COLO668 (cell line): ENCODE measurements around the gene CEP350.
"Not testable (repeated sequence)": the region's sequence is repeated elsewhere in the genome, so short reads cannot be mapped to it uniquely, and the experiment has no call there.

ENCODE experiments used
- DNase-seq: peaks from one replicate; lab custom pipeline; 2025; ENCODE audit not compliant: unreplicated experiment; lab: John Stamatoyannopoulos, UW

The CEP350 gene

DNA sequence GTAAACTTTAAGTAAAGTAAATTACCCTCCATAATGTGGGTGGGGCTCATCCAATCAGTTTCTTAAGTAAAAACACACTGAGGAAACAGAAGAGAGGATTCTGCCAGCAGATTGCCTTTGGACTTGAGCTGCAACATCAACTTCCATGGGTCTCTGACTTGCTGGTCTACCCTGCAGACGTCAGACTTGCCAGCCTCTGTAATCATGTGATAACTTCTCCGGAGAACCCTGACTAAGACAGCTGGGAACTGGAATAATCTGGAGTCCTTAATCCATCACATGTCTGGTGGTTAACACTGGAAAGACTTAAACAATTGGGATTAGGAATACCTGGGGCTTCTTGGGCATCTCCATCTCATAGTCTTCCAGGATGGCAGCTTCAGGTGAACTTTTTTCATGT, 13.2 kb upstream of the CEP350 start:
- no peak for DNase-seq

DNA sequence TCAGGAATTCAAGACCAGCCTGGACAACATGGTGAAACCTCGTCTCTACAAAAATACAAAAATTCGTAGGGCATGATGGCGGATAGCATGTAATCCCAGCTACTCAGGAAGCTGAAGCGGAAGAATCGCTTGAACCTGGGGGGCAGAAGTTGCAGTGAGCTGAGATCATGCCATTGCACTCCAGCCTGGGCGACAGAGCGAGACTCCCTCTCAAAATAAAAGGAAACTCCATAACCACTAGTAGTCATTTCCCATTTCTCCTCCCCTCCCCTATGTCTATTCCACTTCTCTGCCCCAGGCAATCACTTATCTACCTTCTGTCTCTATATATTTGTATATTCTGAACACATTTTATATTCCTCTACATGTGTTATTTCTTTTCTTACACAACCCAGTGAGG, 4.0 kb upstream of the CEP350 start:
- no peak for DNase-seq

DNA sequence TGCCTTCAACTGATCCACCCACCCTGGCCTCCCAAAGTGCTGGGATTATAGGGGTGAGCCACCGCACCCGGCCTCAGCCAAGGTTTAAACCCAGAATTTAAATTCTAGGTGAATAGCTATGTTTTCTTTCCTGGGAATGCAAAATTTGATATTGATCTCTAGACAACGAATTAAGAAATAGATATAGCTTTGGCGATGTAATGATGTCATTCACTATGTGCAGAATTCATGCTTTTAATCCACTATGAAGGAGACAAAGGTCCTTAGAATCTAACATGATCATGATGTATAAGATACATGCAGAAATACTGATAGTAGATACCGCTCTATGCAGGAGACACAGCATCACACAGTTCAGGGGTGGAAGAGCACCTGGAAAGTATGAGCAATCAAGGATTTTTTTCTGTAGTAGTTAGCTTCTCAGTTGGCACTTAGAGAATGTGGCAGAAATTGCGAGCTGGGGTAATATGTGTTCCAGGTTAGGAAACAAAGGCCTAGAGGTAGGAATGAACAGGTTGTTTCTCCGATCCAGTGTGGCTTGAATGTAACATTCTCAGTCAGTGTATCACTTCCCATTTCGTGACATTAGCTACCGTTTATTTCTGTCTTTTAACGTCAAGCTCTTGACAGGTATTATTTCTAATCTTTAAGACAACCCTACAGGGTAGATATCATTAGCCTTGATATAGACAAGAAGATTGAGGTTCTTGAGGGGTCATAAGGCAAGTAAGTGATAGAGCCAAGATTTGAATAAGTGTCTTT, 3.0 kb upstream of the CEP350 start:
- no peak for DNase-seq

DNA sequence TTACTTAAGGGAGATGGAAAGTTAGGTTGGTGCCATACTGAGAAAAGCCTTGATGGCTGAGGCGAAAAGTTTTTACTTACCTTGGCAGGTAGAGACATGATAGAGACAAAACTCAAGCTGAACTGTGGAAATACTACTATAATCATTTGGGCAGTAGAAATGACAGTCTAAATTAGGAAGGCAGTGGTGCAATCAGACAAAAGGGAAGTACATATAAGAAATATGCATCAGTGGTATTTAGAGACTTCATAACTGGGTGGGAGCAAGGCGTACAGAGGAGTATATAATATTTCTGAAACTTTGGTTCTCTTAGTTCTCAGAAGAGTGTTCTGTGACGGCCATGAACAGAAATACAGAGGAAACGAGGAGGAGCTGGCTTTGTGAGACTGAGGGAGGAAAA, 2.4 kb upstream of the CEP350 start:
- no peak for DNase-seq

DNA sequence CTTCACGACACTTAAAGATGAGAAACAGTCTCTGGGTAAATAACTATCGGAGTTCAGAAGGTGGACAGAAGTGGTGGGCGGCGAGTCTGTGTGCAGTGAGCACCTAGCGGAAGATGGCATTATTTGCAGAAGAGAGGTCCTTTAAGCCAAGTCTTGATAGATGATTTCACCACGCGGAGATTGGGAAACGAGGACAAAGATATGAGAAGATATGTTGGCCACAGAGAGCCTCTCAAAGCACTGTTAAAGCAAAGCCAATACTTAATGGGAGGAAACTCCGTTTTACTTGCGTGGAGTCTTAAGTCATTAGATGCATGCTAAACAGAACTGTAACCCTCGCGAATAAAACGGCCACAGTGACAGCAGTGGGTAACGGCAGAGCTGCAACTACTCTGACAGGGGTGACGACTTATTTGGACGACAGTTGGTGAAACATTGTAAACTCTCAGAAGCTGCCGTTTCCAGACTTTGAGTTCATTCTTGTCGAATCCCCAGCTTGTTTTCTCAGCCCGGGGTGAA, 577 bp upstream of the CEP350 start:
- DNase-seq, result no peak

DNA sequence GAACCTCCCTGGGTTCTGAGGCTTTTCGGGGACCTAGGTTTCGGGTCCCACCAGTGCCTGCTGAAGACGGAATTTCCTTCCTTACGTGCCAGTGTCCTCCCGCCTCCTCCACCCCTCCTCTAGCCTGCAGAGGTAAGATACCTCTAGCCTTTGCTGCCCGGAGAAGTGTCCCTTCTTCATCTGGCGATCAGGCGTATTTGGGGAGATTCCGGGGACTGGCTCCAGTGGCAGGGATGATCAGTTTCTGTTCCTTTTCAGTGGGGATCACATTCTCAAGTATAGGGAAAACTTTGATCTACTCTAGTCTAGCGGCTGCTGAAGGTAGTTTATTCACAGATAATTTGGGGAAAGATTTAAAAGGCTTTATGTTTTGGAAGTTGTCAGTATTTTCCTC, 674 bp downstream of the CEP350 start:
- no peak for DNase-seq

DNA sequence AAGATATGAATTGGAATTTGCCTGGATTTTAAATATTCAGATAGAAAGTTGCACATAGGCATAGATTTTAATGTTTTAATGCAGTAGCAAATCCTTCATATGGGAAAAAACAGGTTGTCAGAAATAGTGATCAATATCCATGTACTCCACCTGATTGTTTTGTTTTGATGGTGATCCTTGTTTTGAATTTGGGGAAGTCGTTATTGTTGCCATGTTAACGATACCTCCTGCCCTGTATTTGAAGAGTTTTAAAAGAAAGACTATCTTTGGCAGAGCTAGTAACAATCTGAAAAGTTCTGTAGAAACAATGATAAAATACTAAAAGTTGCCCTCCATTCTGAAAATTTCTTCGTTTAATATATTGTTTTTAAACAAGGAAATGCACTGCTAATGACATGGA, 1.1 kb downstream of the CEP350 start:
- no peak for DNase-seq

DNA sequence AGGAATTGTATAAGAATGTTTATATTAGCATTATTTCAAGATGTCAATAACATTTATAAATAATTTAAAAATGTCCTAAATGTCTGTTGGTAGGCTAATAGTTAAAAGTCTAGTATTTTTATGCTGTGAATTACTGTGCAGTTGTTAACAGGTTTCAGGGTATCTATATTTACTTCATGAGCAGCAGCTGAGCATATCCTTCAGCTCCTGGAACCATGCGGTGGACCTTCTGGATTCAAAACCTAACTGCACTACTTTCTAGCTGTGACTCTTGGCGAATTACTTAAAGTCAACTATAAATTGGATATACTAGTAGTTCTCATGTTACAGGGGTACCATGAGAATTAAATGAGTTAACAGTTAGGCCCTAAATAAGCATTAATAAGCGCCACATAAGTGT, 3.7 kb downstream of the CEP350 start:
- DNase-seq, result no peak

DNA sequence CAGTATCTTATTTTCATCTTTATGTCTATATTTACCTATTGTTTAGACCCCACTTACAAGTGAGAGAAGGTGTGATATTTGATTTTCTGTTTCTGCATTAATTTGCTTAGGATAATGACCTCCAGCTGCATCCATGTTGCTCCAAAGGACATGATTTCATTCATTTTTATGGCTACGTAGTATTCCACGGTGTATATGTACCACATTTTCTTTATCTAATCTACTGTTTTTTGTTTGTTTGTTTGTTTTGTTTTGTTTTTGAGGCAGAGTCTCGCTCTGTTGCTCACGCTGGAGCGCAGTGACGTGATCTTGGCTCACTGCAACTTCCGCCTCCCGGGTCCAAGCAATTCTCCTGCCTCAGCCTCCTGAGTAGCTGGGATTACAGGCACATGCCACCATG, 7.6 kb downstream of the CEP350 start:
- DNase-seq, result not testable (repeated sequence)

DNA sequence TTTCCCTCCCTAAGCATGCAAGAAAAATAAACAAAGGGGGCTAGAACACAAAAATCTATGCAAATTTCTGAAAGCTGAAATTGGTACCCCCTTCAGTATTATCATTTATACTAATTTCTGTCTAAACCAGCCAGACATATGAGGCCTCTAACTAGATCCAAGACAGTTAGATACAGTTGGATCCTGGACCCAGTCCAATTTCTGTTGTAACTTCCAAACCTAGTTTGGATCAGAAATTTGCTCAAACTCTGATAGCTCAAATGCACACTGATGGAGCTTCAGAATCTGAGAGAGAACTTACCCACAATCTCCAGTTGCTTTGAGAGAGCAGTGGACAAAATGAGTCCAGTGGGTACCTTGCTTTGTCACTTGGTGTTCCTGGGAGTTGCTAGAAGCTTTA, 11.9 kb downstream of the CEP350 start:
- DNase-seq, result no peak

DNA sequence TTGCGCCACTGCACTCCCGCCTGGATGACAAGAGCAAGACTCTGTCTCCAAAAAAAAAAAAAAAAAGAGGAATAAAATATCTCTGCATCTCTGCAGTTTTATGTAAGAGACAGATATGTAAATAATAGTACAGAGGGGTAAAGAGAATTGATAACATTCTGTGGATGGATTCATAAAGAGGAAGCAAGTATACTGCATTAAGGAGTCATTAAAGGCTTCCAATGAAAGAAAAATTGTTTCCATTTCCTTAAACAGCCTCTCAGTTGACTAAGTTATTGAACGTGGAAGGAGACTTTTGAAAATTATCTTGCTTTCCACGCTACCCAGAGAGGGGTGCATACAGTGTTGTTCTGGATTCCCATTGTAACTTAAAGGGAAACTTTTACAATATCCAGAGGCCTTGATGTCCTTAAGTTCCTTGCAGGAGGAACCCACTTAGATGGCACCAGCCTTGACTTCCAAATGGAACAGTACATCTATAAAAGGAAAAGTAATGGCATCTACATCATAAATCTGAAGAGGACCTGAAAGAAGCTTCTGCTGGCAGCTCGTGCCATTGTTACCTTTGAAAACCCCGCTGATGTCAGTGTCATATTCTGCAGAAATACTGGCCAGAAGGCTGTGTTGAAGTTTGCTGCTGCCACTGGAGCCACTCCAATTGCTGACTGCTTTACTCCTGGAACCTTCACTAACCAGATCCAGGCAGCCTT, 13.8 kb downstream of the CEP350 start:
- DNase-seq, result no peak

DNA sequence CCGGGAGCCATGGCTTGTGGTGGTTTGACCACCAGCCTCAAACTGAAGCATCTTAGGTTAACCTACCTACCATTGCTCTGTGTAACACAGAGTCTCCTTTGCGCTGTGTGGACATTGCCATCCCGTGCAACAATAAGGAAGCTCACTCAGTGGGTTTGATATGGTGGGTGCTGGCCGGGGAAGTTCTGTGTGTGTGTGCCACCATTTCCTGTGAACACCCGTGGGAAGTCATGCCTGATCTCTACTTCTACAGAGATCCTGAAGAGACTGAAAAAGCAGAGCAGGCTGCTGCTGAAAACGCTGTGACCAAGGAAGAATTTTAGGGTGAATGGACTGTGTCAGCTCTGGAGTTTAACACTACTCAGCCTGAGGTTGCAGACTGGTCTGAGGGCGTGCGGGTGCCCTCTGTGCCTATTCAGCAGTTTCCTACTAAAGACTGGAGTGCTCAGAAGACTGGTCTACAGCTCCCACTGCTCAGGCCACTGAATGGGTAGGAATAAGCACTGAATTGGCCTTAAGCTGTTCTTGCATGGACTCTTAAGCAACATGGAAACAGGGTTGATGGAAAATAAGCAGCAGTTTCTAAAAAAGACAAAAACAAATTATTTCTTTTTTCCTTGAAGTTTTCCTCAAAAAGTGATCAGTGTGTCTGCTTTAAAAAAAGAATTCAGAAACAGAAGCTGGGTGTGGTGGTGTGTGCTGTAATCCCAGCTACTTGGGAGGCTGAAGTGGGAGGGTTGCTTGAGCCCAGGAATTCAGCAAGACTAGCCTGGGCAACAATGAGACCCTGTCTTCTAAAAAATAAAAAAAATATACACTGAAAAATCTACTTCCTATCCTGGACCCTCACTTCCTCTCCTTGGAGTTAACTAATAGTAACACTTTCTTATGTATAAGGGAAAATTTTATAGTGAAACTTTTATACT, 14.6 kb downstream of the CEP350 start:
- no peak for DNase-seq

DNA sequence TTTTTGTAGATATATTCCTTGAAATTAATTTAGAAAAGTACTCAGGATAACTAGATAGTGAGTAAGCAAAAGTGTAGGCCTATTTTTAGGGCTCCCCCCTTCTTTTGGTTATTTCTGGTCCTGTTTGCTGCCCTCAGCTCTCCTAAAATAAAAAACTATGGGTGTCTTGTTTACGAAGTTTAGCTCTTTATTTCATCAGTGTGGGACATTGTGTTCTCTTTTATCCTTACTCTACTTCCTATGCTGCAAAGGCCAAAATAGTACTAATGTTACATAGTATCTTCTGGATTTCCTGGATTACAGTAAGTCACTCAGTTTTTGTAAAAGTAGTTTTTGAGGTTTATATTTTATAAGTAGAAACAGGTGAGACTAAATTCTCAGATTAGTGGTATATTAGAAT, 15.4 kb downstream of the CEP350 start:
- DNase-seq, result no peak

DNA sequence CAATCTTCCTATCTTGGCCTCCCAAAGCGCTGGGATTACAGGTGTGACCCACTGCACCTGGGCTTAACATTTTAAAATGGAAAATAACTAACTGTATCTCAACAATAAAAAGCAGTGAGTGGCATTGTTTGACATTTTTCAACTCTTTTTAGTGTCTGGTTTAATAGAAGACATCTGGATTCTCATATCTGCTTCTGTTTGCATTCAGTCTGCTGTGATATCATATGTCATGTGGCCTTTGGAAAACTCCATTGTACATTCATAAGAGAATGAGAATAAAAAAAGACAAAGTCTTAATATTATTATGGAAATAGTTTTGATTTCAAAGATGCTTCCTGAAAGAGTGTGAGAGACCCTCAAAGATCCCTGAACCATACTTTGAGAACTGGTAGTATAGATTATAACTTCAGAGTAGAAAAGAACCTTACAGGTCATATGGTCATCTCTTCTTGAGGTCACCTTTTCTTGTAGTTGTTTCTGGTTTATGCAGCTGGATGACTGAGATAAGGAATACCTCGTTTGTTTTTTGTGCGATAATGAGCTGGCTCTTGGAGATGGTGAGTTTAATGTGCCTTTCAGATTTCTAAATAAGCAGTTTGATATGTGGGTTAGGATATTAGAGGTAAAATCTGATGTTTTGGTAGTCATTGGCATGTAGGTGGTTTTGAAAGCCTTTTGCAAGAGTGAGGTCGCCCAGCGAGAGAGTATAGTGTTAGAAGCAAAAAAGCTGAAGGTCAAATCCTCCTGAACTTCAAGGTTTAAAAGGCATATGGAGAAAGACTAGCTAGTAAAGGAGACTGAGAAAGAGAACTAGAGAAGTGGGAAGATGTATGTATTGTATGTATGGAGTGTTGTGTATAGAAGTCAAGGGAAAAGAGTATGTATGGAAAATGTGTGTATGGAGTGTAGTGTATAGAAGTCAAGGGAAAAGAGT, 17.2 kb downstream of the CEP350 start:
- DNase-seq, result no peak

DNA sequence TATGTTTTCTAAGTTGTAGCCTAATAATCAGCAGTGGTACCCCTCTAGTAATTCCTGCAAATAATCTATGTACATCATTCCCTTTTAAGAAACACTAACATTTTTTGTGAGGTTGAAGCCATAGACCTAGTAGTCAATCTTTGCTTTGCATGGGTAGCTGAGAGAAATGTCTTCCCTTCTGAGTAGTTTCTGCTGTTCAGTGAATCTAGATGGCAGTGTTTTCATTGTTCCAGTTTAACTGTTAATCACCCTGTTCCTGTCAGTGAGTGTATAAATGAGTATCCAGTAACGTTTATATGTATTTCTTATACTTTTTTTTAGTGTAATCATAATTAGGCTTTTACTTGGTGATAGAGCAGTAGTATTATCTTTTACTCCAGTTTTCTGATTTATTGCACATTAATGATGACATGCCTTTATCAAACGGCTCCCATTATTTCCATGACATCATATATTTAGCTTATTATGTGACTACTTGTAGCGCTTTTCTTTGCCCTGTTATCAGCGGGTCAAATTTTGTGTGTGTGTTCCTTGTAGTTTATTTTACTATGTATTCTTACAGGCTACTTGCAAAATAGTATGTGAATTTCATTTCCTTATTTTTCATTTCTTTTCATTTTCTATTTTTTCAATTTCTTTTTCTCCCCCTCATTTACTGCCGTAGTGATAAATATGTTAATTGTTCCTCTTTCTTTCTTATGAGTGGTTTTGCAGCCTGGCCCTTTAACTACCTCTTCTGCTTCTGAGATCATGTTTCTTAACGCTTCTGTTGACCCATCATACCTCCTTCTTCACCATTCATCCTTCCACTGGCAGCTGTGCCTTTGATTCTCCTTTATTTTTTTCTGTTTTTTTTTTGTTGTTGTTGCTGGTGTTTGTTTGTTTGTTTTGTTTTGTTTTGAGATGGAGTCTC, 18.8 kb downstream of the CEP350 start:
- DNase-seq, result no peak

DNA sequence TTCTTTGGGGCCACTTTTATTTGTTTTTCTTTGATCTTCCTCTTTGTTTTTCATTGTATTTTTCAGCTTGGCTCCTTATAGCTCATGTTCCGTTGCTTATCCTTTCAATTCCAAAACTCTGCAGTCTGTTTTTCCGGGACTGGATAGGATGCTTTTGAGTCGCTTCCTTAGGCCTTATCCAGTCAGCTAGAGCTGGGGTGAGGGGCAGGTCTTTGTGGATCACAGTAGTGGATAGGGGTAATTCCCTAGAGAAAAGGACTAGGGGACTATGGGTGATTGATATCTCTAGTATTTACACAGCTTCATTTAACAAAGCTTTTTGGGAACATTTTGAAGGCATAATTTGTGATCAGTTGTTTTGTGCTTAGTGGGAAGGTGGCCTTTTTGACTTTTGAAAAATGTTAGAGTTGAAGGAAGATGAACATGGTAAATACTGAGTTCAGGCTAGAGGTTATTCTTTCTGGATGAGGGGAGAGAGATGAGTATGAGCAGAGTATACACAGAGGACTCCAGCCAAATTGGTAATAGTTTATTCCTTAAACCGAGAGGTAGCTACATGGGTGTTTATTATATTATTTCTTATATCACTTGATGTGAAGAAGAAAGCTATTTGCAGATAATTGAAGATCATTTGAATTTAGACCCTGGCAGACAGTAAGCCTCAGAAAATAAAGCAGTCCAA, 22.5 kb downstream of the CEP350 start:
- no peak for DNase-seq

DNA sequence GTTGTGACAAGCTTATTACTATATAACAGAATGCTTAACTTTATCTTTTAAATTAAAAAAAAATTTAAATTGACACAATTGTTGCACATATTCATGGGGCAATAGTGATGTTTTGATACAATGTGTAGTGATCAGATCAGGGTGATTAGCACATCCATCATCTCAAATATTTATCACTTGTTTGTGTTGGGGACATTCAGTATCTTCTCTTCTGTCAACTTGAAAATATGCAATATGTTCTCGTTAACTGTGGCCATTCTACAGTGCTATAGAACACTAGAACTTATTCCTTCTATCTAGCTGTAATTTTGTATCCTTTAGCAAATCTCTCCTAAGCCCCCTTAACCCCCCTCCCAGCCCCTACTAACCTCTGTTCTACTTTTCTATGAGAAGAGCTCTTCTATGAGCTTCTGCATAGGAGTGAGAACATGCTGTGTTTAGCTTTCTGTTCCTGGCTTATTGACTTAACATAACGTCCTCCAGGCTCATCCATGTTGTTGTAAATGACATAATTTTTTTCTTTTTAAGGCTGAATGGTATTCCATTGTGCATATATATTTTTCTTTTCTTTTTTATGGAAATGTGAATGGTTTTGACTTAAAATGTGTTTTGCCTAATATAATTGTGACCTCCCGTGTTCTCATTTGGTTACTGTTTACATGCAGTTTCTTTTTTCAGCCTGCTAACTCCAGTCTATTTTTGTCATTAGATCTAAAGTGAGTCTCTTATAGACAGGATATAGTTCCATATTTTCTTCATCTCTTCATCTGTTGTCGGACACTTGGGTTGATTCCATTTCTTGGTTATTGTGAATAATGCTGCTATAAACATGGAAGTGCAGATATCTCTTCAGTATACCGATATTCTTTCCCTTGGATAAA, 23.8 kb downstream of the CEP350 start:
- no peak for DNase-seq

DNA sequence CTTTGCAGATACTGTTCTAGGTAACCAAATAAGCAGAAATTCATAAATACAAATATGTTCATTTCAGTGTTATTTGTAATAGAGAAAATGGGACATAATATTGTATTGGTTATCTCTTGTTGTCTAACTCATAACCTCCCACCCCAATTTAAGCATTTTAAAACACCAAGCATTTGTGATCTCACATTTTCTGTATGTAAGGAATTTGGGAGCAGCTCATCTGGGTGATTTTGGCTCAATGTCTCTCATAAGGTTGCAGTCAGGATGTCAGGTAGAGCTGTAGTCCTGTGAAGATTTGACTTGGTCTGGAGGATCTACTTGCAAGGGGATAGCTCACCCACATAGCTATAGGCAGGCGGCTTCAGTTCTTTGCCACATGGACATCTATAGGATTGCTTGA, 29.5 kb downstream of the CEP350 start:
- no peak for DNase-seq
